GM12891 (cell line): ENCODE measurements around the gene KCNIP1.

ENCODE experiments used
- POLR2A ChIP-seq: IDR thresholded peaks from 2 replicates; pipeline ENCODE4 v1.6.1; 2011; ENCODE audit warnings: low read depth, low read length, control low read depth
- POLR2AphosphoS5 ChIP-seq: IDR thresholded peaks from 2 replicates; pipeline ENCODE4 v1.6.1; 2011; ENCODE audit warnings: low read depth, low read length, control low read depth
- POU2F2 ChIP-seq: IDR thresholded peaks from 2 replicates; pipeline ENCODE4 v1.6.1; 2011; ENCODE audit warnings: low read depth, mild to moderate bottlenecking, control low read depth, low read length, moderate library complexity
- SPI1 ChIP-seq: IDR thresholded peaks from 2 replicates; pipeline ENCODE4 v1.6.1; 2011; ENCODE audit warnings: low read depth, low read length, control low read depth
- TAF1 ChIP-seq: IDR thresholded peaks from 2 replicates; pipeline ENCODE4 v1.6.1; 2011; ENCODE audit warnings: low read depth, low read length, control low read depth

GRCh38 chr5:170573114-170573513, 69.3 kb downstream of the KCNIP1 start:
- TF ChIP-seq POLR2AphosphoS5 (no peak), POLR2A (no peak), TAF1 (no peak), SPI1 (no peak), POU2F2 (no peak)
